Measurements from ENCODE around the gene HELQ. TPM values are rescaled to one million over a fixed set of nuclear protein-coding genes. Genes with fewer than 3 reads are reported as not detected.

The HELQ gene
- total RNA-seq (2022; extraction: Qiagen RNA extraction; ENCODE audit: low read depth), result 4.9 to 6.8 TPM (median 6.0 TPM) in 5 replicates

GRCh38 chr4:83455281-83456183, at the start of gene HELQ, which contains the start of gene MRPS18C:
Gene HELQ (minus strand): TSS chr4:83455823. CDS start chr4:83455693, 130 bp downstream.
Gene MRPS18C (plus strand): TSS chr4:83456058. CDS start chr4:83456078, 20 bp downstream.

DNA sequence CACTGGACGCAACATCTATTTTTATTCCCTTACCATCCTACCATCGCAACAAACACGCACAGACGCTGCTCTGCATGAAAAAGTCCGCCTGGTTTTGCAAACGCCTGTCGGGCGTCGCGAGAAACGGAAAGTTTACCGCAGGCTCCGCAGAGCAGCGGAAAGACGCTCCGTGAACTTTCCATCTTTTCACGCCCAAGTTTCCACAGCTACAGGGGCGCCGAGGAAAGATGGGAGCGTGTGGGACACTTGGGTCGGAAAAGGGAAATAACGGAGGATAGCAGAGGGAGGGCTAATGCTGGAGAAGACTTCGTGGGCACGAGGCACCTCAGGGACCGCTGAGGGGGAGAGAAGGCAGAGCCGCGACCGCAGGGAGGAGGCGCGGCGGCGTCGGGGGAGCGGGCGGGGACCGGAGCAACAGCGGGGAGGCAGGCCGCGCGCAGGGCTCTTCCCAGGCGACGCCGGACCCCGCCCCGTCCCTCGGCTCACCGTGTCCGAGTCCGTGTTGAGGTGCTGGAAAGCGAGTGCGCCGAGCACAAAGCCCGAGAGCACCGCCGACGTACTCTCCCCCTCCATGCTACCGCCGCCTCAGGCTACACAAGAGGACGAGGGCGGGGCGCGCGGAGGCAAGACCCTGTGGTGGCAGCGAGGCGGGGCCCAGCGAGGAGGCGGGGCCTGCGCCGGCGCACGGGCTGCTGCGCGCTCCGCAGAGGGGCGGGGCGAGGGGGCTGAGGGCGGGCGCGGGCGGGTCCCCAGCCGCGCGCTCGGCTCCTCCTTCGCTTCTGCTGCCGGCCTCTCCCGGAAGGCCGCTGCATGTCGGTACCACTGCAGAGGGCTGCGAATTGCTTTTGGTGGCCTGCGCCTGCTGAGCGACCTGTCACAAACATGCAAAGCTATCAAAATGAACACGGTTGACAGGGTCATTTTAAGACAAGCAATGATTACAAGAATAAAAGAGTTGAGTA, 29.2 kb upstream of the HELQ start, which contains the start of gene ABRAXAS1:
TSS of gene ABRAXAS1 (minus strand) at position 601 of the 962 bp plus-strand sequence. CDS start at position 573, 28 bp downstream.

Other genes starting within 250 kb of the HELQ start
- 16.3 to 20.2 TPM (median 19.6 TPM) in 5 replicates for gene COQ2, start 171.0 kb downstream of the HELQ start, total RNA-seq (2022; extraction: Qiagen RNA extraction; ENCODE audit: low read depth)
- gene HPSE, start 121.0 kb downstream of the HELQ start, total RNA-seq (2022; extraction: Qiagen RNA extraction; ENCODE audit: low read depth), result 1.1 to 1.6 TPM (median 1.3 TPM) in 5 replicates
- gene MRPS18C, start 235 bp upstream of the HELQ start, total RNA-seq (2022; extraction: Qiagen RNA extraction; ENCODE audit: low read depth), result 36.9 to 57.2 TPM (median 45.2 TPM) in 5 replicates
- 4.9 to 9.5 TPM (median 6.2 TPM) in 5 replicates for gene ABRAXAS1, start 29.3 kb upstream of the HELQ start, total RNA-seq (2022; extraction: Qiagen RNA extraction; ENCODE audit: low read depth)
- 44.0 to 49.0 TPM (median 47.2 TPM) in 5 replicates for gene GPAT3, start 80.3 kb upstream of the HELQ start, total RNA-seq (2022; extraction: Qiagen RNA extraction; ENCODE audit: low read depth)